SK-N-SH (cell line): ENCODE results near the gene CACUL1. TPM values are rescaled to one million over a fixed set of nuclear protein-coding genes. Genes with fewer than 3 reads are reported as not detected.

ENCODE experiments used
- CTCF ChIA-PET: fragments of 300-600, 350-600 bp; formaldehyde crosslinking; extraction: SDS; loops from one replicate; lab custom pipeline; 2021; lab: Yijun Ruan, JAX
- POLR2A ChIA-PET: fragments of 350-600 bp; sonication (Branson Sonifier 250); formaldehyde crosslinking; extraction: SDS; loops from one replicate; lab custom pipeline; 2020; ENCODE audit warnings: antibody characterized with exemption, inconsistent platforms; lab: Yijun Ruan, JAX
- DNase-seq: peaks from one replicate; pipeline ENCODE4 v3.0.0; 2012
- H2AFZ ChIP-seq: fragments of 200-600 bp; sonication (generic); 2 replicates; pipeline ENCODE4 v1.8.1; 2016; ENCODE audit warnings: antibody characterized with exemption, mild to moderate bottlenecking, low read depth
- H3F3A ChIP-seq: fragments of 200-600 bp; sonication (generic); replicated peaks from 2 replicates; pipeline ENCODE3; 2016; ENCODE audit warnings: antibody characterized with exemption, mild to moderate bottlenecking; ENCODE audit not compliant: insufficient read depth
- H3K27ac ChIP-seq, 2 experiments: fragments of 200-500 bp in 1 of 2; fragments of 200-600 bp in 1 of 2; sonication (Bioruptor generic) in 1 of 2; sonication (generic), shearing (Covaris generic) in 1 of 2; 2 replicates each; pipeline versions ENCODE4 v1.5.1 to v1.6.1; 2014 to 2016; ENCODE audit warnings: low read depth in 2 of 2, inconsistent platforms in 1 of 2, low read length in 1 of 2, mild to moderate bottlenecking in 1 of 2, mixed read lengths in 1 of 2
- H3K27me3 ChIP-seq: fragments of 200-600 bp; sonication (generic), shearing (Covaris generic); 2 replicates; pipeline ENCODE4 v1.6.1; 2016; ENCODE audit warnings: mixed run types; ENCODE audit not compliant: insufficient read depth
- H3K36me3 ChIP-seq, 2 experiments: fragments of 200-500 bp in 1 of 2; fragments of 200-600 bp in 1 of 2; sonication (Bioruptor generic) in 1 of 2; sonication (generic) in 1 of 2; replicated peaks in 1 of 2; 2 replicates each; pipeline versions ENCODE3 to v1.5.1; 2014 to 2016; ENCODE audit warnings: low read length in 1 of 2, mild to moderate bottlenecking in 1 of 2; ENCODE audit not compliant: insufficient read depth in 2 of 2, control insufficient read depth in 1 of 2
- H3K4me1 ChIP-seq, 2 experiments: fragments of 200-500 bp in 1 of 2; fragments of 200-600 bp in 1 of 2; sonication (Bioruptor generic) in 1 of 2; sonication (generic), shearing (Covaris generic) in 1 of 2; 2 replicates each; pipeline versions ENCODE4 v1.5.1 to v1.6.1; 2014 to 2016; ENCODE audit warnings: low read depth in 1 of 2, low read length in 1 of 2, mixed run types in 1 of 2; ENCODE audit not compliant: insufficient read depth in 2 of 2, control insufficient read depth in 1 of 2
- H3K4me2 ChIP-seq: fragments of 200-600 bp; sonication (generic), shearing (Covaris generic); 2 replicates; pipeline ENCODE4 v1.6.1; 2017; ENCODE audit warnings: mixed run types
- H3K4me3 ChIP-seq, 2 experiments: fragments of 200-500 bp in 1 of 2; fragments of 200-600 bp in 1 of 2; sonication (Bioruptor generic) in 1 of 2; sonication (generic), shearing (Covaris generic) in 1 of 2; 2 replicates each; pipeline versions ENCODE4 v1.5.1 to v1.8.1; 2014 to 2016; ENCODE audit warnings: low read depth in 2 of 2, inconsistent platforms in 1 of 2, low read length in 1 of 2, mild to moderate bottlenecking in 1 of 2, mixed read lengths in 1 of 2, moderate library complexity in 1 of 2
- H3K79me2 ChIP-seq: fragments of 200-600 bp; sonication (generic); 2 replicates; pipeline ENCODE4 v1.8.1; 2017; ENCODE audit warnings: mild to moderate bottlenecking; ENCODE audit not compliant: insufficient read depth
- H3K9ac ChIP-seq: fragments of 200-600 bp; sonication (generic); 2 replicates; pipeline ENCODE4 v1.6.1; 2017; ENCODE audit warnings: mixed run types
- H3K9me2 ChIP-seq: fragments of 200-600 bp; sonication (generic); 2 replicates; pipeline ENCODE4 v1.6.1; 2017; ENCODE audit warnings: mixed run types
- H3K9me3 ChIP-seq: fragments of 200-600 bp; sonication (generic); 2 replicates; pipeline ENCODE4 v1.6.1; 2017; ENCODE audit warnings: mixed run types, mild to moderate bottlenecking, moderate library complexity
- H4K20me1 ChIP-seq: fragments of 200-600 bp; sonication (generic); 2 replicates; pipeline ENCODE4 v1.6.1; 2017; ENCODE audit warnings: mild to moderate bottlenecking, mixed run types; ENCODE audit not compliant: insufficient read depth
- ELF1 ChIP-seq: IDR thresholded peaks from 2 replicates; pipeline ENCODE4 v1.4.0; 2012
- EP300 ChIP-seq, 2 experiments: IDR thresholded peaks; 2 replicates each; pipeline versions ENCODE4 v1.4.0 to v1.6.1; 2012; ENCODE audit warnings: borderline replicate concordance in 1 of 2, low read depth in 1 of 2, low read length in 1 of 2
- FOSL2 ChIP-seq: IDR thresholded peaks from 2 replicates; pipeline ENCODE4 v1.4.0; 2012; ENCODE audit warnings: low read depth, mild to moderate bottlenecking, moderate library complexity, borderline replicate concordance
- GATA2 ChIP-seq: sonication (generic); formaldehyde crosslinking; IDR thresholded peaks from 2 replicates; pipeline ENCODE4 v1.5.0; 2020; ENCODE audit warnings: mild to moderate bottlenecking, missing genetic modification reagents
- JUND ChIP-seq: IDR thresholded peaks from 2 replicates; pipeline ENCODE4 v1.4.0; 2012
- MEF2A ChIP-seq: IDR thresholded peaks from 2 replicates; pipeline ENCODE4 v1.4.0; 2012; ENCODE audit warnings: low read depth, borderline replicate concordance
- MXI1 ChIP-seq: IDR thresholded peaks from 2 replicates; pipeline ENCODE4 v1.6.1; 2012; ENCODE audit warnings: mild to moderate bottlenecking, low read depth, low read length, improper control_type of control experiment
- NFIC ChIP-seq: IDR thresholded peaks from 2 replicates; pipeline ENCODE4 v1.4.0; 2012; ENCODE audit warnings: borderline replicate concordance
- NRF1 ChIP-seq: IDR thresholded peaks from 2 replicates; pipeline ENCODE4 v1.6.1; 2012; ENCODE audit warnings: low read depth, mild to moderate bottlenecking, low read length
- POLR2AphosphoS5 ChIP-seq: IDR thresholded peaks from 2 replicates; pipeline ENCODE4 v1.6.1; 2012; ENCODE audit warnings: low read depth, low read length
- SMC3 ChIP-seq: IDR thresholded peaks from 2 replicates; pipeline ENCODE4 v1.6.1; 2012; ENCODE audit warnings: low read depth, low read length, improper control_type of control experiment
- TCF12 ChIP-seq: IDR thresholded peaks from 2 replicates; pipeline ENCODE4 v1.4.0; 2012
- TEAD4 ChIP-seq: IDR thresholded peaks from 2 replicates; pipeline ENCODE4 v1.4.0; 2012; ENCODE audit warnings: mild to moderate bottlenecking, borderline replicate concordance; ENCODE audit not compliant: insufficient read depth
- YY1 ChIP-seq: IDR thresholded peaks from 2 replicates; pipeline ENCODE4 v1.4.0; 2012; ENCODE audit warnings: low read depth, mild to moderate bottlenecking
- WGBS: methylation state at CpG from one replicate; pipeline ENCODE4 v1.1.6; 2017; ENCODE audit warnings: low lambda C conversion rate; 5-methylcytosine and 5-hydroxymethylcytosine counted together
- polyA plus RNA-seq, 3 experiments: library from polyadenylated mRNA; depleted of rRNA; stranded (reverse); fragments of >200 nt; gene quantifications; 2 replicates each; pipeline ENCODE4 v1.2.3, GENCODE V29; 2012
- TF ChIP-seq, protein P1 (sequence below): fragments of 150-350 bp; IDR thresholded peaks from 2 replicates; pipeline ENCODE4 v1.6.1; 2016; ENCODE audit warnings: mild to moderate bottlenecking, low read depth, low read length
- TF ChIP-seq, protein P2 (sequence below): IDR thresholded peaks from 2 replicates; pipeline ENCODE4 v1.4.0; 2012; ENCODE audit warnings: low read depth, borderline replicate concordance
- TF ChIP-seq, protein P3 (sequence below): fragments of 200-600 bp; sonication (generic); IDR thresholded peaks from 2 replicates; pipeline ENCODE4 v1.6.1; 2017; ENCODE audit warnings: antibody characterized with exemption, mild to moderate bottlenecking, moderate library complexity
- TF ChIP-seq, protein P4 (sequence below): IDR thresholded peaks from 2 replicates; pipeline ENCODE4 v1.4.0; 2012; ENCODE audit warnings: low read depth
- TF ChIP-seq, protein P5 (sequence below): IDR thresholded peaks from 2 replicates; pipeline ENCODE4; 2012

Gene CACUL1
- polyA plus RNA-seq, 1 of the 3 experiments (the other 2 are of a cell fraction) = 2.6 TPM

DNA sequence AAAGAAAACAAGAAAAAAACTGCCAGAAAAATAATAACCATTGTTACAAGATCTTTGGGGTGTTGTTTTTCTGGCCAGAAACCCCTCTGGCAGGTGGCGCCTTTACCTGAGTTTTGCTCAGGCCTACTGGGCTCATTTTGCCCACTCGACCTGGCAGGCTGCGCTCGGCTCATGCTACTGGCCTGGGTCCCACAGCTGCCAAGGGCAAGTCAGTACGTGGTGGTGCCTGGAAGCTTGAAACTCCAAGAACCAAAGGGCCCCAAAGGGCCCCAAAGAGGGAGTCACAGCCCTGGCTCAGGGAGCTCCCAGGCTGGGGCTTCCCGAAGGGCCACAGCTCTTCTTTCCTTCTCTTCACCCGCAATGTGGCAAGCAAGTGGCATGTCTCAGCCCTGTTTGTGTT, 42.7 kb downstream of the CACUL1 start:
- POLR2A ChIA-PET = interaction anchor here (1.0 to 1.1 kb wide), 2 partner anchors 42 to 98 kb away, joined by 3 to 4 read pairs; no protein-coding TSS in a partner anchor
- no peak for DNase-seq
- H3K4me2 ChIP-seq = no peak overlapping the region
- no peak overlapping the region for H3K27ac ChIP-seq
- no peaks in the 10 kb centered on the region for H3K9me2 ChIP-seq
- H4K20me1 ChIP-seq = no peaks in the 10 kb centered on the region
- CTCF ChIA-PET = interaction anchor here (0.7 to 5.1 kb wide), 7 partner anchors 9 to 144 kb away, joined by 3 to 58 read pairs (median 4); no protein-coding TSS in a partner anchor
- H3K9me3 ChIP-seq = no peaks in the 10 kb centered on the region
- H3F3A ChIP-seq = no peaks in the 10 kb centered on the region
- no peaks in the 10 kb centered on the region; a peak in 1 of 4 replicates for H3K4me1 ChIP-seq
- 92% methylated on average over 6 of the region's 7 CpGs for WGBS
- H3K36me3 ChIP-seq = peaks cover 0 to 12% of the 10 kb centered on the region in 2 experiments
- H3K9ac ChIP-seq = no peak overlapping the region
- no peaks in the 10 kb centered on the region for H3K79me2 ChIP-seq
- H3K27me3 ChIP-seq = no peaks in the 10 kb centered on the region
- H2AFZ ChIP-seq = no peak overlapping the region
- TF ChIP-seq, protein P1, sequence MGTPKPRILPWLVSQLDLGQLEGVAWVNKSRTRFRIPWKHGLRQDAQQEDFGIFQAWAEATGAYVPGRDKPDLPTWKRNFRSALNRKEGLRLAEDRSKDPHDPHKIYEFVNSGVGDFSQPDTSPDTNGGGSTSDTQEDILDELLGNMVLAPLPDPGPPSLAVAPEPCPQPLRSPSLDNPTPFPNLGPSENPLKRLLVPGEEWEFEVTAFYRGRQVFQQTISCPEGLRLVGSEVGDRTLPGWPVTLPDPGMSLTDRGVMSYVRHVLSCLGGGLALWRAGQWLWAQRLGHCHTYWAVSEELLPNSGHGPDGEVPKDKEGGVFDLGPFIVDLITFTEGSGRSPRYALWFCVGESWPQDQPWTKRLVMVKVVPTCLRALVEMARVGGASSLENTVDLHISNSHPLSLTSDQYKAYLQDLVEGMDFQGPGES = no peak
- TF ChIP-seq, protein P2, sequence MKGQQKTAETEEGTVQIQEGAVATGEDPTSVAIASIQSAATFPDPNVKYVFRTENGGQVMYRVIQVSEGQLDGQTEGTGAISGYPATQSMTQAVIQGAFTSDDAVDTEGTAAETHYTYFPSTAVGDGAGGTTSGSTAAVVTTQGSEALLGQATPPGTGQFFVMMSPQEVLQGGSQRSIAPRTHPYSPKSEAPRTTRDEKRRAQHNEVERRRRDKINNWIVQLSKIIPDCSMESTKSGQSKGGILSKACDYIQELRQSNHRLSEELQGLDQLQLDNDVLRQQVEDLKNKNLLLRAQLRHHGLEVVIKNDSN = no peak
- no peak for TF ChIP-seq EP300 (IDR thresholded peaks at IDR 0.05; ENCODE audit: borderline replicate concordance in 1 of 2, low read depth in 1 of 2, low read length in 1 of 2)
- TF ChIP-seq, protein P3, sequence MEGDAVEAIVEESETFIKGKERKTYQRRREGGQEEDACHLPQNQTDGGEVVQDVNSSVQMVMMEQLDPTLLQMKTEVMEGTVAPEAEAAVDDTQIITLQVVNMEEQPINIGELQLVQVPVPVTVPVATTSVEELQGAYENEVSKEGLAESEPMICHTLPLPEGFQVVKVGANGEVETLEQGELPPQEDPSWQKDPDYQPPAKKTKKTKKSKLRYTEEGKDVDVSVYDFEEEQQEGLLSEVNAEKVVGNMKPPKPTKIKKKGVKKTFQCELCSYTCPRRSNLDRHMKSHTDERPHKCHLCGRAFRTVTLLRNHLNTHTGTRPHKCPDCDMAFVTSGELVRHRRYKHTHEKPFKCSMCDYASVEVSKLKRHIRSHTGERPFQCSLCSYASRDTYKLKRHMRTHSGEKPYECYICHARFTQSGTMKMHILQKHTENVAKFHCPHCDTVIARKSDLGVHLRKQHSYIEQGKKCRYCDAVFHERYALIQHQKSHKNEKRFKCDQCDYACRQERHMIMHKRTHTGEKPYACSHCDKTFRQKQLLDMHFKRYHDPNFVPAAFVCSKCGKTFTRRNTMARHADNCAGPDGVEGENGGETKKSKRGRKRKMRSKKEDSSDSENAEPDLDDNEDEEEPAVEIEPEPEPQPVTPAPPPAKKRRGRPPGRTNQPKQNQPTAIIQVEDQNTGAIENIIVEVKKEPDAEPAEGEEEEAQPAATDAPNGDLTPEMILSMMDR = no peak
- no peak for TF ChIP-seq MEF2A
- TF ChIP-seq NFIC = no peak
- TF ChIP-seq TCF12 = no peak
- no peak for TF ChIP-seq MXI1
- TF ChIP-seq NRF1 = no peak
- TF ChIP-seq JUND = no peak
- no peak for TF ChIP-seq SMC3
- TF ChIP-seq YY1 = no peak
- no peak for TF ChIP-seq FOSL2
- no peak for TF ChIP-seq ELF1
- H3K4me3 ChIP-seq = no peak overlapping the region

DNA sequence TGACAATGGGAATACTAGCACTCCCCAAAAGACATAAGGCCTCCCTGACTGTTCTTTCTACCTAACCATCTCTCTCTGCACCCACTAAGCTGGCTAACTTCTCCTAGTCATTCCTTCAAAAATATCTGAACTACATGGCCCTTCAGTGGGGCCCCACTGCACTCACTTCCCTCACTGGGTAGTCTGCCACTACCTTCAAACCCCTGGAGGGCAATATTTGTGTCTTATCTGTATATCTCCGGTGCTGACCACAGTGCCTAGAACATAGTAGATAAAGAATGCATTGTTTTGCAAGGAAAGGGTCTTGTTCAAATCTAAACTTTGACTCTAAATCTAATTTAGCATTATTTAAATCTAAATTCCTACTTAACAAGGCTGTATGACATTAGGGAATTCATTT, 44.3 kb downstream of the CACUL1 start:
- 100% methylated on average over 1 of the region's 1 CpG for WGBS
- Histone ChIP-seq H3K9ac (no peak overlapping the region), H2AFZ (no peak overlapping the region), H3K27me3 (no peaks in the 10 kb centered on the region), H3K27ac (no peak overlapping the region), H3K9me3 (no peaks in the 10 kb centered on the region), H4K20me1 (no peaks in the 10 kb centered on the region), H3K36me3 (peaks cover 11 to 16% of the 10 kb centered on the region in 2 experiments), H3K79me2 (0 out of 2 replicates have a peak, but pooled peaks cover 3% of the 10 kb centered on the region), H3F3A (no peaks in the 10 kb centered on the region), H3K9me2 (no peaks in the 10 kb centered on the region), H3K4me1 (no peaks in the 10 kb centered on the region; a peak in 1 of 4 replicates), H3K4me2 (no peak overlapping the region), H3K4me3 (no peak overlapping the region)
- DNase-seq = no peak
- POLR2A ChIA-PET = no interaction called here
- CTCF ChIA-PET = interaction anchor here (1.0 to 6.5 kb wide), 4 partner anchors 10 to 142 kb away, joined by 3 to 58 read pairs (median 16); no protein-coding TSS in a partner anchor
- TF ChIP-seq NFIC (no peak), EP300 (IDR thresholded peaks at IDR 0.05; ENCODE audit: borderline replicate concordance in 1 of 2, low read depth in 1 of 2, low read length in 1 of 2) (no peak), POLR2AphosphoS5 (no peak), TCF12 (no peak), GATA2 (no peak), TEAD4 (no peak)
- TF ChIP-seq, protein P4, sequence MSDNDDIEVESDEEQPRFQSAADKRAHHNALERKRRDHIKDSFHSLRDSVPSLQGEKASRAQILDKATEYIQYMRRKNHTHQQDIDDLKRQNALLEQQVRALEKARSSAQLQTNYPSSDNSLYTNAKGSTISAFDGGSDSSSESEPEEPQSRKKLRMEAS = no peak
- TF ChIP-seq, protein P5, sequence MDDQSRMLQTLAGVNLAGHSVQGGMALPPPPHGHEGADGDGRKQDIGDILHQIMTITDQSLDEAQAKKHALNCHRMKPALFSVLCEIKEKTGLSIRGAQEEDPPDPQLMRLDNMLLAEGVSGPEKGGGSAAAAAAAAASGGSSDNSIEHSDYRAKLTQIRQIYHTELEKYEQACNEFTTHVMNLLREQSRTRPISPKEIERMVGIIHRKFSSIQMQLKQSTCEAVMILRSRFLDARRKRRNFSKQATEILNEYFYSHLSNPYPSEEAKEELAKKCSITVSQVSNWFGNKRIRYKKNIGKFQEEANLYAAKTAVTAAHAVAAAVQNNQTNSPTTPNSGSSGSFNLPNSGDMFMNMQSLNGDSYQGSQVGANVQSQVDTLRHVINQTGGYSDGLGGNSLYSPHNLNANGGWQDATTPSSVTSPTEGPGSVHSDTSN = no peak
